Activated T-helper 9 cell treated with anti-CD3 and anti-CD28 coated beads, Interleukin-2, amount 50 U/mL, for 16 hours (primary cell): ENCODE data around the gene KRT80.
A peak's percentile ranks its signal among the peaks of the same experiment; 100 is the strongest.

Experiments used
- DNase-seq: peaks from one replicate; pipeline ENCODE4 v3.0.0-alpha.2; 2020; ENCODE audit warnings: low read depth

The KRT80 gene

DNA sequence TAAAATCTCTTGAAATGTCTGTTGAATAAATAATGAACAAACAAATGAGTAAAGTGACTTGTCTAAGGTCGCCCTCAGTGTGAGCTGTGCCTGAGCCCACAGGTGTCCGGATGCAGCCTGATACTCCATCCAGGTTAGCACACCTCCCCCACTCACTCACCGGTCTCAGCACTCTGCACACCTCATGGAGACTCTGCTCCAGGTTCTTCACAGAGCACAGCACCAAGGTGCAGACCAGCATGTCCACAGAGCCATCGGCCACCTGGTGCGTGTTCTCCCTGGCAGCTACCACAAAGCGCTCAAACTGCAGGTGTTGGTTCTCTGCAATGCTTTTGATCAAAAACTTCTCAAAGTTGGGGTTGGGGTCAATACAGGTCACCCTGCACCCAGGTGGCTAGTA is 37.1 kb upstream of the KRT80 start:
- no peak for DNase-seq

DNA sequence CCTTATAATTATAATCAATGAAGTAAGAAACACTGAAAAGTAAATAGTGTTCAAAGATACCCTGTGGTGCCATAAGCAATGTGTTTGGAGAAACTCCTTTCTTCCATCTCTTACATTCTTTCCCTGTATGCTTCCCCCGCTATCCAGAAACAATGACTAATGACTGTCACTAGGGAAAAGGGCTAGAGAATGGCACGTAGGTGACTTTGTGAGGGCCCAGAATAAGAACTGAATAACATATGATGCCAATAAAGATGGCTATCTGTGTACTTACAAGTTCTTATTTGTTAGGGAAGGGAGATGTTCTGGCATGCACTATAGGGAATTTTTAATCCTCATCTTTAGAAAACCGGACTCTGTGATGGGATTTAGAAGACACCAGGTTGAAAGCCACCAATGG is 36.6 kb upstream of the KRT80 start:
- no peak for DNase-seq

DNA sequence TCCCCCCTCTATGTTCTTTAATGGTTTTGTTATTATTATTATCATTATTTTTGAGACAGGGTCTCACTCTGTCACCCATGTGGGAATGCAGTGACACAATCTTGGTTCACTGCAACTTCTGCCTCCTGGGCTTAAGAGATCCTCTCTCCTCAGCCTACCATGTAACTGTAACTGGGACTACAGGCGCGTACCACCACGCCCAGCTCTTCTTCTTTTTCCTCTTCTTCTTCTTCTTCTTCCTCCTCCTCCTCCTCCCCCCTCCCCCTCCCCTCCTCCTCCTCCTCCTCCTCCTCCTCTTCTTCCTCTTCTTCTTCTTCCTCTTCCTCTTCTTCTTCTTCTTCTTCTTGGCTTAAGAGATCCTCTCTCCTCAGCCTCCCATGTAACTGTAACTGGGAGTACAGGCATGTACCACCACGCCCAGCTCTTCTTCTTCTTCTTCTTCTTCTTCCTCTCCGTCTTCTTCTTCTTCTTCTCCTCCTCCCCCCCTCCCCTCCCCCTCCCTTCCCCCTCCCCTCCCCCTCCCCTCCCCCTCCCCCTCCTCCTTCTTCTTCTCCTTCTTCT is 35.9 kb upstream of the KRT80 start:
- DNase-seq: no peak

DNA sequence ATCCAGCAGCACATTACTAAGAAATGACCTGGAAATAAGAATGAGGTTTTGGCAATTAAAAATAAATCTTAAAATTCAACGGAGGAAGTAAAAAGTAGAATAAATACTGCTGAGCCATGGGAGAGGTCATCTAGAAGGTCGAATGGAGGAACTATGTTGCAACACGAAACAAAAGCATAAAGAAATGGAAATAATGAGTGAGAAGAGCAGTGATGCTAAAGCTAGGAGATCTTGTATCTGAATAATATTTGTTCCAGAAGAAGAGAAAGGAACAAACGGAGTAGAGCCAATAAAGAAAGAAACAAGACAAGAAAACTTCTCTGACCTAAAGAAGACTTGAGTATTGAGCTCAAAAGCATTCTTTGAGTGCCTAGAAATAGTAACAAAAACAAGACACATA is 34.6 kb upstream of the KRT80 start:
- DNase-seq: no peak

DNA sequence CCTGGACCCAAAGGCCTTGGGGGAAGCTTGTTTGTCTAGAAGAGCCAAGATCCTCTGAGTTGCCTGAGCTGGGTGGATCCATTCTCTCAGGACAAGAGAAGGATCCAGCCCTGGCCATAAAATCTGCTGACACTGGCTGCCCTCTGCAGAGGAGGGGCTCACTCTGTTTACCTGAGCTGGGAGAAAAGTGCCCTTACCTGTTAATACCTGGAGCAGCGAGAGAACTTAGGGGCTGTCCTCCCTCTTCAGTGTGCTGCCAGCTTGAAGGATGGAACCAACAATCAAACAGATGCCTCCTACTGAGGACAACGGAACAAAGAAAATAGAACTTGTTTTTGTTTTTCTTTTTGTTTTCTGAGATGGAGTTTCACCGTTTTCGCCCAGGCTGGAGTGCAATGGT is 33.9 kb upstream of the KRT80 start:
- no peak for DNase-seq

DNA sequence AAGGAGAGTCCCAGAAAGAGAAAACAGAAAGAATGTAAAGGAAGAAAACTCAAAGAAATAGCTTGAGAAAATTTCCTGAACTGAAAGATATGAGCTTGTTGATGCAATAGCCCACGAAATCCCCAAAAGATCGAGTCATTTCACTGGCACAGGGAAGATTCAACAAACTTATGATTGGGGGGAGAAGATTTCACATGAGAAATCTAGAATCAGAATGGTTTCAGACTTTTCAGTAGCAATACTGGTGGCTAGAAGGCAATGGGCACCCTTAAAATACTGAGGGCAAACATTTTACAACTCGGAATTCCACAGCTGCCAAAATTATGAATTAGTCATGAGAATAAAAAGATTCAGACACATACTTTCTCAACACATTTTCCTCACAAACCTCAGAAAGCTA is 32.3 kb upstream of the KRT80 start:
- DNase-seq: no peak

DNA sequence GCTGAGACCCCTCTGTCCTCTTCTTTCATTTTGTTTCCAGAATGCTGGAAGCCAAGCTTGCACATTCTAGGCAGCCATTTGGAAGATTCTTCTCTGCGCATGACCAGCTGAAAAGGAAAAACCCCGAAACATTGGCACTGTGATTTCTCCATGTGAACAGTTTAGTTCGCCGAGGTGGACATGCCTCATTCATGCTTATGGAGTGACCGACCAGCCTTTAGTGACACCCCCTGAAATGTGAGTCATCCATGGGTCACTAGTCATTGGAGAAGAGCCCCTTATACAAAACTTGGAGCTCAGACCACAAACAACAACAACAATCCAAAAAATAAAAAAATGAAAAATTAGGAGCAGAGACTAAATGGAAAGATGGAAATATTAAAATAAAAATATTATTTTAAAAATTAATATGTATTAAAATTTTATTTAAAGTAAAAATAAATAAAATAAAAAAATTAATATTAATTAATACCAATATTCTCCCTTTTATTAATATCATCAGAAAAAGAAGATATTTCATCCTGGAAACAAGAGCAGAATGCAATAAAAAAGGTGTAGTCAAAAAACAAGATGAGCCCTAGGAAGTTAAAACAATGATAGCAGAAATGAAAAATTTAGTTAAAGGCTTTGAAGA is 31.7 kb upstream of the KRT80 start:
- no peak for DNase-seq

DNA sequence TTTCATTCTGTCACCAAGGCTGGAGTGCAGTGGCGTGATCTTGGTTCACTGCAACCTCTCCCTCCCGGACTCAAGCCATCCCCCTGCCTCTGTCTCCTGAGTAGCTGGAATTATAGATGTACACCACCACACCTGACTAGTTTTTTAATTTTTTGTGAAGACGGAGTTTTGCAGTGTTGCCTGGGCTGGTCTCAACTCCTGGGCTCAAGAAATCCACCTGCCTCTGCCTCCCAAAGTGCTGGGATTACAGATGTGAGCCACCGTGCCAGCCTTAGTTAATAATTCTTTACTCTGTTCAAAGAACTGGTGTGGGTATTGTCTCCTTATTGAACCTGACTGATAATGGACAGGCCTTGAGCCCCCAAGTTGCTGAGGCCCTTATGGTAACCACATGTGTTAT is 30.9 kb upstream of the KRT80 start:
- no peak for DNase-seq

DNA sequence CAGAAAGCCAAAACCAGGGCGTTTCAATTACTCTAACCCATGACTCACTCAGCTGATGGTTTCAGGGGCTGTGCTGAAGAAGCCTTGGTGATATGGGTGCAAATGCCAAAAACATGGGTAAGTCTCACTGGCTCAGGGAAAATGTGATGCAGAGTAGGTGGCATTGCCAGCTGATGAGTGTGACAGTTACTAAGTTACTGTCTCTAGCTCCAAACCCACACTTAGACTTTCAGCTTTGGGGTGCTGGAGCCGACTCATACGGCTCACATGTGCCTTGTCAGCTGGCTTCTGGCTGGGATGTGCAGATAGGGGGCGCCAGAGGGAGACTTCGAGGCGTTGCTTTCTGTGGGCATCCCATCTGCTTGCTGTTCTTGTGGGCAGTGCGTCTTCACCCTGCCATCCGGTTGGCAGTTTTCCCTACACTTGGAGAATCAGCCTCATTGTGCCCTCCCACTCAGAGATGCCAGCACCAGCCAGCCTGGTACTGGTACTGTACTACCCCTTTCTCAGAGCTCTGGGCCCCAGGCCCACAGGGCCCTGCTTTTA is 30.2 kb upstream of the KRT80 start:
- peak; percentile 17 for DNase-seq

DNA sequence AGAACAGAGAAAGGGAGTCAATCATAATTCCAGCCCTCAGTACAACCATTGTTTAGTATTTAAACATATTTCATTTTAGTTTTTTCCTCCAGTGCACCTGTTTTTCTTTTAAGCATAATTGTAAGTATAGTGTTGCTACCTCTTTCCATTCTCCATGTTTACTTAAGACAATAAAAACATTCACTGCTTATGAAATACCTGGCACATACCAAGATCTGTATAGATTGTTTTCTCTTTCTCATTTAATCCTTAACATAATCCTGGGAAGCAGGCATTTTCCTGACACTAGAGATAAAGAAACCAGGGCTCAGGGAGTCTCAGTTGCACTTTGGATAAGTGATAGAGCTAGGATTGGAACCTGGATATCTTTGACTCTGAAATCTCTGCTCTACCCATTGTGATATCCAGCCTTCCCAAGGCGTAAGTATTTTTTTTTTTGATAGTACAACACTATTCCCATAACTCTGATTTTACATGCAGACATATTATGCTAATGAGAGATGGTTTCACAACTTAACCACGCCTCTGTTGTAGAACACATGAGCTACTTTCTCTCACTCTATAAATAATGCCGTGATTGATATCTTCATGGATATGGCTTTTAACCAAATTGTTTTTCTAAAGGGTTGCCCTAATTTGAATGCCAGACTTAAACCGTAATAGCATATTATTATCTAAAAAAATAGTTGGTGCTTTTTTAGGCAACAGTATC is 29.4 kb upstream of the KRT80 start:
- no peak for DNase-seq

DNA sequence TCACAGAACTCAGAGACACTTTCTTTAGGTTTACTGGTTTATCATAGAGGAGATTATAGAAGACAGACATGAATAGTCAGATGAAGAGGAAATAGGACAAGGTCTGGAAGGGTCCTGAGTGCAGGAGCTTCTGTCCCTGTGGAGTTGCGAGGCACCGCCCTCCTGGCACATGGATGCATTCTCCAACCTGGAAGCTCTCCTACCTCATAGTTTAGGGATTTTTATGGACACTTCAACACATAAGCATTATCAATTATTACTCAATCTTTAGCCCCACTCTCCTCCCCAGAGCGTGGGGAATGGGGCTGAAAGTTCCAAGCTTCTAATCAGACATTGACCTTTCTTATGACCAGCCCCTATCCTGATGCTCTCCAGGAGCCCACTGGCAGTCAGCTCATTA is 28.7 kb upstream of the KRT80 start:
- no peak for DNase-seq

DNA sequence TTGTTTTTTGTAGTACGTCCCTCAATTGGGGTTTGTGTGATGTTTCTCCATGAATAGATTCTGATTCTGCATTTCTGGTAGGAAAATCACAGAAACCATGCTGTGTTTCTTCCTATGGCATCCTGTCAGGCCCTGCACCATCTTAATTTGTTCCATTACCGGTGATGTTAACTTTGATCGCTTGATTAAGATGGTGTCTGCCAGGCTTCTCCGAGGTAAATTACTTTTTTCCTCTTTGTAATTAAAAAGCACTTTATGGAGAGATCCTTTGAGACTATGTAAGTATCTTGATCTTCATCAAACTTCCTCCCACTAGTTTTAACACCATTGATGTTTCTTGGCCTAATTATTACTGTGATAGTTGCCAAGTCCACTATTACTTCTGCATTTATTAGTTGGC is 26.2 kb upstream of the KRT80 start:
- no peak for DNase-seq

DNA sequence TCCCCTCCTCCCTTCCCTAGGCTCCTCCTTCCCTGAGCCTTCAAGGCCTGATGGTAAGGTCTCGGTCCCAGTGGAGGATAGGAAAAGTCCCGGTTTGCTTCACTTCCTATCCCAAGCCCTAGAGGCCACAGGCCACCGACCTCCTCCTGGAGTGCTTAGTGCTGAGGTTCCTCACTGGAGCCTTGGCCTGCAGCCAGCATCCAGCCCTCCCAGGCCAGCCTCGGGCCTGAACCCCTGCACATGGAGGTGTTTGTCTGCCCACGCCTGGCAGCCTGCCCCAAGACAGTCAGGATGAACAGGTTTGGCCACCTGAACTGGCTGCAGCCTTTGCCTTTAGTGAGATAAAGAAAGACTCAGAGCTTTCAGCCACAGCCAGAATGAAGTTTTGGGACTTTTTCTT is 25.4 kb upstream of the KRT80 start:
- DNase-seq: no peak

DNA sequence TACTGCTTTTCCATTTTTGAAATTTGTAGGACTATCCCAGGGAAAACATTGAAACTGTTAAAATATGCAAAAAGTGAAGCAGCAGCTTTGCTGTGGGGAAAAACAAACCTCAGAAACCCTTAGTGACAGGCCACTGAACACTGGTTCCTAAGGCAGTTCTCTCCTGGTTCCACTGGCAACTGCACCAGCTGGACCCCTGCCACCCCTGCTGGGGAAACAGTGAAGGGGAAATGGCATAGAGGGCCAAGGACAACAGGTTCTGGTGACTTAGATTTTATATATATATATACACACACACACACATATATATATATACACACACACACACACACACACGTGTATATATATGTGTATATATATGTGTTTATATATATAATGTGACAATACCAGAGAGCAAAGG is 25.0 kb upstream of the KRT80 start:
- no peak for DNase-seq

DNA sequence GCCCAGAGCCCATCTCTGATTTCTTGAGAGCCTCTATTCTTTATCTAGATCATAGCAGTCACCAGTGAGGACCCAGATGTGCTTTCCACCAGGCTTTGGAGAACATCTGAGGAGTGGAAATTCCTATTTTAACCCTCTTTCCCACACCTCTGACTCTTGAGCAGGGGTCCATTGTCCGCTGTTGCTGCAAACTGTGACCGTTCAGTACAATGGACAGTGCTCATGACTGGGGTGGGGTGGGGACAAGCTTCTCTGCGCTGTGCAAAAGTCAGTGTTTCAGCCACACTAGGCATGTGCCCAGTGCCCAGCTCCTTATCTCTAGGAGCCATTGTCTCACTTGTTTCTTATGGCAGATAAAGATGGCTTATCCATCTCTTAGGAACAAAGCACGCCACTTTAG is 24.3 kb upstream of the KRT80 start:
- no peak for DNase-seq

DNA sequence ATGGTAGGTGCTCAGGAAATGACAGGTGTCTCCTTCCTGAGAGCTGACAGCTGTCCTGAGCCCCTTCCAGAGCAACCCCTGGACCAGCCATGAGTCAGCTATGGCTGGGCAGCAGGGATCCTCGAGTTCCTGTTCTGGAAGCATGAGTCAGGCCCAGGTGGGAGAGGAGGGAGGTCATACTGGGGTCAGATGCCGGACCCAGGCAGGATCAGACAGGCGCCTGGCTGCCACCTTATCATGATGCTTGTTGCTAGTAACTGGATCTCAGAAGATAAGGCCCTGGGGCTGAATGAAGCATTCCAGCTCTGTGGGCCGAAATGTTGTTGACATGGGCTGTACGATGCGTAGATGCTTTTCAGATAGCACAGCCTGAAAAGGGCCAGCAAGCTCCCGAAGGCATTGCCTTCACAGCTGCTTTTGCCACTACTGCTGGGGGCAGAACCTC is 23.8 kb upstream of the KRT80 start:
- no peak for DNase-seq

DNA sequence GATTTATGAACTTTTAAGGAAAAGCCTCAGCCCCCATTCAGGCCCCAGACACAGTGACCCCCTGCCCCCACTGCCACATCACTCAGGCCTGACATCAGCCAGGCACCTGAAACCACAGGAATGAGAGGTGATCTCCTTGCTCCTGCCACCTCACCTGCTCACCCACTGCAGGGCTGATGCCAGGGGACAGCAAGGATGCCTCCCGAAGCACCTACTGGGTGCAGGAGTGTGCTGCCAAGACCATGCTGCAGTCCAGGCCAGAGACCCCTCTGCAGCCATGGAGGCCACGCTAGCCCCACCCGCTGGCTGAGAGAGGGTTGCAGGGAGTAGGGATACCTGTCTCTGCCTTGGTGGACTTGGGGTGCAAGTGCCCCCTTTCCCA is 22.6 kb upstream of the KRT80 start:
- DNase-seq: no peak

DNA sequence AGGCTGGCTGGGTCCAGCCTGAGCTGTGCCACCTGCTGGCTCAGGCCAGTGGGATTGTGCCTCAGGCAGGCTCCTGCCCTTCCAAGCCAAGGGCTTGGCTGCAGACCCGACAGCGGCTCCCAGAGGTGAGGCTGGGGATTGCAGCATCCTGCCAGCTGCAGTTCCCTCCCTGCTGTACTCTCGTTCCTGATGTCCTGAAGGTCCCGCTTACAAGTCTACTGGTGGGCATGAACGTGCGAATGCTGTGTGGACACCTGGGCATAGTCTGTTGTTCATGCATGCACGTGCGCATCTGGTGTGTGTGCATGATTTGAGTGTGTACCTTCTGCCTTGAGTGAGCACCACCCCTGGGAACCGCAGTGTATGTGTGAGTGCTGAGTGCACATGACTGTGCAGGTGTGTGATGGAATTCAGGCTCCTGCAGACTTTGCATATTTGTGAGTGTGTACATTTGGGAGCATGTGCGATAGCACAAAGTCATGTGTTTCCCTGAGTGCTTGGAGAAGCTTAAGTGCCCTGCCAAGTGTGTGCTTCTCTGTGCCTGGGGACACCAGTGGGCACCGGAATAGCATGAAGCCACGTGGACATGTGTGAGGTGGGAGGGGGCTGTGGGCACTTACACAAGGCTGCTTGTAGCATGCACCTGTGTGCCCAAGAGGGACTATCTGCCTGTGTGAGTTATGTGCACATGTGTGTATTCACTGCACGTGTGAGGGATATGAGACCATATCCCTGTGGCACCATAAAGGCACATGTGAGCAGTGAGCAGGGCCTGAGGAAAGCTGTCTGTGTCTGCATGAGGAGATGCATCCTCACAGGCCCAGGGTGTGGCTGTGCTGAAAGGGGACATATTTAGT is 22.0 kb upstream of the KRT80 start:
- DNase-seq: peak; percentile 18

DNA sequence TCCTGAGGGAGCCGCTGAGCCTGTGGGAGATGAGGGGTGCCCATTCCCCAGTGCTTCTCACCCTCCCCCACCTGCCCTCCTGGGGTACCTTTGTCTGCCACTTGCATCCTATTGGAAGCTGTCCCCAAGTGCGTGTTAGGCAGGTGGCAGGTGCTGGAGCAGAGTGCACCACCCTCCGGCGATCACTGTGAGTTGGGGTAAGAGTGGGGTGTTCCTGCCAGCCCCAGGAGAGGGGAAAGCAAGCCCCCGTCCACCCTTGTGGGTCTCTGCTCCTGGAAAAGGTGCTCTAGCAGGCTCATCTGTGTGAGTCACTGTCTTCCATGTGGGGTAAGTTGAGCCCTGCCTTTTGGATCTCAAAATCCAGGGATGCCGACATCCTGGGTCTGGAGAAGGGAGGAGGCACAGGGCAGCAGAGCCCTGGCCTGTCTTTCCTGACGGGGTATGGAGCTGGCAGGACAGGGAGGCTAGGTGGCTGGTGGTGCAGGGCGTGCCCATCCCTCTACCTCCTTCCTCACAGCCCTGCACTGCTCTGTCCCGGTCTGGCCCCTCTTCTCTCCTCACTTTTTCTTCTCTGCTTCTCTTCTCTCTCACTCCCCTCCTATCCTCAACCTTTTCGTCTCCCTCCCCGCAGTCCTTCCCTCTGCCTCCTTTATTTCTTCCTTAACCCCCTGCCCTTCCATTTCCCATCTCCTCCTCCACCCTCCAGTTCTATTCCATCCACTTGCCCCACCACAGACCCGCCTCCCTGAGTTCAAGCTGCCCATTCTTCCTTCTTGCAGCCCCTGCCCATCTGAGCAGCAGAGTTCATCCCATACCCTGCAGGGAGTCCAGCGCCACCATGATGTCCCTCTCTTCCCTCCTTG is 21.1 kb upstream of the KRT80 start:
- DNase-seq: no peak

DNA sequence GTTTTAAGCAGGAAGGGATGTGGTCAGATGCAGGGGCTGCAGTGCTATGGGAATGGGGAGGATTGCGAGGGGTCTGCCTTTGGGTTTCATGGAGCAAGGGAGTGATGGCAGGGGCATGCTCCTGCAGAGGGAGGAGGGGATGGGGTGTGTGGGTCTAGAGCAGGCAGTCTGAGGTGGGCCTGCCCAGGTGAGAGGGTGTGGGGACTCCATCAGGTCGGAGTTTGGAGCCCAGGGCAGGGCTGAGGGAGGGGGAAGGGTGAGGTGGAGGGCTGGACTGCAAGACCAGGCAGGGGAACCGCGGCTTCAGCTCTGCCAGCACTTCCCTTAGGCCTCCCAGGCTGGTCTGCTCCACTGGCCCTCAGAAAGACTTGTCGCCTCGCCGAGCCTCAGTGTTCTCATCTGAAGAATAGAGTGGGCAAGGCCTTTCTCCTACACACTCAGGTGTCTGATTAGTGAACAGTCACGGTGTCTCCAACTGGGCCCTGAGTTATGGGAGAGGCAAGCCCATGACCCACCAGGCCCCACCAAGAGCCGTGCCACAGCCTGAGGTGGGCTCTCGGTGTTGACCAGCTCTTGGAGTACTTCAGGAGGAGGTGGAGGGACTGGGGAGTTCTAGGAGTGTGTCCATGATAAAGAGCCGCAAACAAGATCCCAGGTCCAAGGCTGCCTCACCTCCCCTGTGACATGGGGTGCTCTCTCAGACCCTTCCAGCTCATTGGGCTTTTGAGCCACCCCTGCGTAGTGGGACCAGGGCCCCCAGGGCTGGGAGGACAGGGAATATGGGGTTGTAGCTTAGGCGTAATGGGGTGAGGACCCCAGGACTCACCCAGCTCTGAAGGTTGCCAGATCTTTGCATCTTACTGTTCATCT is 20.1 kb upstream of the KRT80 start:
- no peak for DNase-seq
